ENCODE results near the gene DPM2.

- no peak for TF ChIP-seq CTCF (IDR thresholded peaks at IDR 0.05)
- no peak for TF ChIP-seq POLR2A (IDR thresholded peaks at IDR 0.05)
These were observed 1.9 kb downstream of the DPM2 start for GRCh38 chr9:127935765-127936221.
